CD8-positive, alpha-beta memory T cell (primary cell): ENCODE results near the gene RNF227. TPM values are rescaled to one million over a fixed set of nuclear protein-coding genes. Genes with fewer than 3 reads are reported as not detected.
"Not testable (repeated sequence)": the region's sequence is repeated elsewhere in the genome, so short reads cannot be mapped to it uniquely, and the experiment has no call there.

ENCODE experiments used
- CTCF ChIA-PET: fragments of 350-600 bp; sonication (Branson Sonifier 250); formaldehyde crosslinking; loops from one replicate; lab custom pipeline; 2021; ENCODE audit warnings: antibody characterized with exemption; lab: Charles Lee
- POLR2A ChIA-PET: fragments of 350-600 bp; sonication (Branson Sonifier 250); formaldehyde crosslinking; loops from one replicate; lab custom pipeline; 2021; ENCODE audit warnings: antibody characterized with exemption; lab: Charles Lee
- DNase-seq, 5 donors: peaks; one replicate each; pipeline versions ENCODE4 v3.0.0 to v3.0.0-alpha.2; 2020 to 2022; ENCODE audit warnings: mixed read lengths in 1 of 5
- H3K27ac ChIP-seq: one replicate; pipeline ENCODE4 v1.7.0; 2013; ENCODE audit warnings: low read depth, mild to moderate bottlenecking, low read length, moderate library complexity
- H3K27me3 ChIP-seq: 2 replicates; pipeline ENCODE4 v1.7.0; 2013; ENCODE audit warnings: low read length, mild to moderate bottlenecking; ENCODE audit not compliant: insufficient read depth, poor library complexity, severe bottlenecking
- H3K36me3 ChIP-seq: 2 replicates; pipeline ENCODE4 v1.7.0; 2013; ENCODE audit warnings: mild to moderate bottlenecking, low read length, moderate library complexity; ENCODE audit not compliant: insufficient read depth
- H3K4me1 ChIP-seq: 2 replicates; pipeline ENCODE4 v1.7.0; 2013; ENCODE audit warnings: mild to moderate bottlenecking, low read length, moderate library complexity; ENCODE audit not compliant: insufficient read depth
- H3K4me3 ChIP-seq: 2 replicates; pipeline ENCODE4 v1.7.0; 2013; ENCODE audit warnings: mild to moderate bottlenecking, low read length
- H3K9me3 ChIP-seq: 2 replicates; pipeline ENCODE4 v1.7.0; 2013; ENCODE audit warnings: mild to moderate bottlenecking, low read length
- H3K27ac Mint-ChIP-seq, 8 donors: one replicate each; pipeline ENCODE4 v1.8.0; 2020 to 2021; ENCODE audit warnings: mixed read lengths in 8 of 8, mild to moderate bottlenecking in 6 of 8, inconsistent platforms in 3 of 8, moderate library complexity in 3 of 8
- H3K27me3 Mint-ChIP-seq, 2 donors: one replicate each; pipeline ENCODE4 v1.8.0; 2020 to 2021; ENCODE audit warnings: mixed read lengths in 2 of 2, mild to moderate bottlenecking in 1 of 2, moderate library complexity in 1 of 2
- H3K36me3 Mint-ChIP-seq, 3 donors: one replicate each; pipeline ENCODE4 v1.8.0; 2020 to 2021; ENCODE audit warnings: mixed read lengths in 3 of 3, inconsistent platforms in 1 of 3, mild to moderate bottlenecking in 1 of 3
- H3K4me1 Mint-ChIP-seq, 3 donors: one replicate each; pipeline ENCODE4 v1.8.0; 2020 to 2021; ENCODE audit warnings: mixed read lengths in 3 of 3, inconsistent platforms in 1 of 3, mild to moderate bottlenecking in 1 of 3
- H3K4me3 Mint-ChIP-seq, 7 donors: one replicate each; pipeline ENCODE4 v1.8.0; 2020 to 2021; ENCODE audit warnings: mixed read lengths in 7 of 7, mild to moderate bottlenecking in 6 of 7, moderate library complexity in 4 of 7, inconsistent platforms in 2 of 7
- H3K9me3 Mint-ChIP-seq, 5 donors: one replicate each; pipeline ENCODE4 v1.8.0; 2020 to 2022; ENCODE audit warnings: mixed read lengths in 5 of 5, mild to moderate bottlenecking in 3 of 5, moderate library complexity in 2 of 5, inconsistent platforms in 1 of 5
- polyA plus RNA-seq: library from polyadenylated mRNA; unstranded; fragments of 300-500 nt; fragmentation: Illumina TruSeq; gene quantifications from one replicate; pipeline ENCODE4 v1.2.3, GENCODE V29; 2021
- total RNA-seq, 2 experiments: library from RNA; stranded (reverse); gene quantifications; one replicate each; pipeline ENCODE4 v1.2.3, GENCODE V29; 2021

RNF227 gene
- total RNA-seq (1 to 10 TPM; 4.4 to 4.8 TPM), polyA plus RNA-seq (3.3 TPM)

DNA sequence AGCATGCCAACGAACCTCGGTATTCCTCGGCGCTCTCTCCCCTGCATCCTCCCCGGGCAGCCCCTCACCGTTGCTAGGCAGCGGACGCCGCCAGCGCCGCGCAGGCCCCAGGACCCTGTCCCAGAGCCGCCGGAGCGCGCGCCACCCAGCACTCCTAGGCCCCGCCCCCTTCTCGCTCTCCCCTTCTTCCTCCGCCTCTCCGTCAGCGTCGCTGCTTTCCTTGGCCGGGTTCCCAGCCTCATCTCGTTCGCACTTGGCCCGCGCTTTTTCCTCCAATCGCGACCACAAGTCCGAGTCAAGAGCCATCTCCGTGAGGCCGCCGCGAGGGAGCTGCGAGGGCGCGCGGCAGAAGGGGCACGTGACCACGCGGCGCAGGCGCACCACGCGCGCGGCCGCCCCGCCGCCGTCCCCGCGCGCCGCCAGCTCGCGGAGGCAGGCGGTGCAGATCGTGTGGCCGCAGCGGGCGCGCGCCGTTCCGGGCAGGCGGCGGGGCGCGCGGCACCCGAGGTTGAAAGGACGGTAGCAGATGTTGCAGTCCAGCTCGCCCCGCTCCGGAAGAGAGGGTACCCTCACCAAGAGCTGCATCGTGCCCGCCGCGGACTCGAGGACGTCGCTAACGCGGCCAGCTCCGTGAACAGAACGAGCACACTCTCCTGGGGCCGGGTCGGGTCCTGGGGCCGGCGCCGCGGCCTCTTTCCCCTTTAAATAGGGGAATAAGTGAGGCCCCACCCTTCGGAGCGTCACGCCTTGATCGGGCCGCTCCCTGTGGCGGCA is at the start of gene RNF227:
RNF227 (minus strand) TSS at position 679 of the 774 bp plus-strand sequence; CDS start at position 585, 94 bp downstream.
- H3K27ac Mint-ChIP-seq, result peak within 1 kb of the TSS; percentile 83 to 98 (median 92)
- H3K27me3 ChIP-seq, result no peaks in the 10 kb centered on the region
- POLR2A ChIA-PET, result interaction anchor here (0.6 to 1.6 kb wide), 10 partner anchors 9 to 1132 kb away, joined by 3 to 15 read pairs (median 4); partner anchors contain the start of genes CNTROB, NAA38 and TRAPPC1
- H3K36me3 Mint-ChIP-seq, result peaks cover 0 to 23% (median 0%) of the 10 kb centered on the region in 3 donors
- no peaks in the 10 kb centered on the region for H3K9me3 ChIP-seq
- peak; percentile 72 to 89 (median 84) for DNase-seq
- peaks cover 8% of the 10 kb centered on the region for H3K36me3 ChIP-seq
- H3K4me3 ChIP-seq, result peak within 1 kb of the TSS; percentile 75
- H3K4me1 ChIP-seq, result peaks cover 30% of the 10 kb centered on the region
- H3K9me3 Mint-ChIP-seq, result no peaks in the 10 kb centered on the region
- H3K27me3 Mint-ChIP-seq, result no peaks in the 10 kb centered on the region
- CTCF ChIA-PET, result interaction anchor here (0.8 to 10.3 kb wide), 12 partner anchors 15 to 203 kb away, joined by 3 to 180 read pairs (median 4); partner anchors contain the start of genes CNTROB, KCNAB3 and TRAPPC1
- H3K4me3 Mint-ChIP-seq, result peak within 1 kb of the TSS; percentile 78 to 95 (median 89)
- peak within 1 kb of the TSS; percentile 43 for H3K27ac ChIP-seq
- peaks cover 27 to 29% (median 29%) of the 10 kb centered on the region in 3 donors for H3K4me1 Mint-ChIP-seq

- Histone ChIP-seq H3K9me3 (no peaks in the 10 kb centered on the region), H3K4me3 (no peak overlapping the region), H3K27ac (no peak overlapping the region), H3K4me1 (no peaks in the 10 kb centered on the region), H3K27me3 (no peaks in the 10 kb centered on the region), H3K36me3 (no peaks in the 10 kb centered on the region)
- ChIA-PET CTCF (no interaction called here), POLR2A (no interaction called here)
- no peak for DNase-seq
- no peak overlapping the region for H3K4me3 Mint-ChIP-seq
- H3K27me3 Mint-ChIP-seq, result peaks cover 5 to 16% of the 10 kb centered on the region in 2 donors
- no peaks in the 10 kb centered on the region for H3K9me3 Mint-ChIP-seq
- no peak overlapping the region for H3K27ac Mint-ChIP-seq
- H3K36me3 Mint-ChIP-seq, result no peaks in the 10 kb centered on the region
- H3K4me1 Mint-ChIP-seq, result no peaks in the 10 kb centered on the region
Observed at GRCh38 chr17:7961421-7961820, 45.3 kb upstream of the RNF227 start.

GRCh38 chr17:7959503-7960253 is 43.6 kb upstream of the RNF227 start:
- no peaks in the 10 kb centered on the region for H3K36me3 ChIP-seq
- H3K27me3 Mint-ChIP-seq, result peaks cover 5 to 16% of the 10 kb centered on the region in 2 donors
- H3K9me3 ChIP-seq, result no peaks in the 10 kb centered on the region
- ChIA-PET POLR2A (no interaction called here), CTCF (interaction anchor here (1.0 kb wide), 1 partner anchor 31 kb away, joined by 3 read pairs; no protein-coding TSS in a partner anchor)
- H3K27me3 ChIP-seq, result no peaks in the 10 kb centered on the region
- no peak for DNase-seq
- H3K4me3 ChIP-seq, result no peak overlapping the region
- no peaks in the 10 kb centered on the region for H3K36me3 Mint-ChIP-seq
- no peak overlapping the region for H3K4me3 Mint-ChIP-seq
- no peaks in the 10 kb centered on the region for H3K9me3 Mint-ChIP-seq
- no peaks in the 10 kb centered on the region for H3K4me1 ChIP-seq
- H3K4me1 Mint-ChIP-seq, result no peaks in the 10 kb centered on the region
- H3K27ac Mint-ChIP-seq, result no peak overlapping the region
- no peak overlapping the region for H3K27ac ChIP-seq

GRCh38 chr17:7956228-7956965 is 40.3 kb upstream of the RNF227 start:
- Mint-ChIP-seq H3K4me1 (peaks cover 2 to 6% (median 3%) of the 10 kb centered on the region in 3 donors), H3K36me3 (no peaks in the 10 kb centered on the region), H3K27me3 (peaks cover 5 to 16% of the 10 kb centered on the region in 2 donors), H3K27ac (peak overlapping the region in 1 of 8 donors; percentile 32), H3K9me3 (no peaks in the 10 kb centered on the region), H3K4me3 (no peak overlapping the region)
- no peaks in the 10 kb centered on the region for H3K4me1 ChIP-seq
- H3K27me3 ChIP-seq, result no peaks in the 10 kb centered on the region
- ChIA-PET POLR2A (no interaction called here), CTCF (interaction anchor here (1.5 kb wide), 1 partner anchor 34 kb away, joined by 5 read pairs; no protein-coding TSS in a partner anchor)
- H3K4me3 ChIP-seq, result no peak overlapping the region
- no peaks in the 10 kb centered on the region for H3K36me3 ChIP-seq
- H3K9me3 ChIP-seq, result no peaks in the 10 kb centered on the region
- no peak for DNase-seq
- no peak overlapping the region for H3K27ac ChIP-seq

- Histone ChIP-seq H3K4me3 (no peak overlapping the region), H3K4me1 (no peaks in the 10 kb centered on the region), H3K27ac (no peak overlapping the region), H3K27me3 (no peaks in the 10 kb centered on the region), H3K9me3 (no peaks in the 10 kb centered on the region), H3K36me3 (no peaks in the 10 kb centered on the region)
- Mint-ChIP-seq H3K9me3 (no peaks in the 10 kb centered on the region), H3K27ac (no peak overlapping the region), H3K27me3 (peaks cover 4 to 10% of the 10 kb centered on the region in 2 donors), H3K36me3 (peaks cover 0 to 1% (median 0%) of the 10 kb centered on the region in 3 donors), H3K4me3 (no peak overlapping the region), H3K4me1 (peaks cover 4 to 10% (median 5%) of the 10 kb centered on the region in 3 donors)
- CTCF ChIA-PET, result interaction anchor here (1.5 kb wide), 1 partner anchor 35 kb away, joined by 5 read pairs; no protein-coding TSS in a partner anchor
- POLR2A ChIA-PET, result no interaction called here
- no peak for DNase-seq
Observed at GRCh38 chr17:7955414-7956227, 39.5 kb upstream of the RNF227 start.

- H3K9me3 Mint-ChIP-seq, DNase-seq, H3K27me3 ChIP-seq, H3K4me3 Mint-ChIP-seq, H3K27ac Mint-ChIP-seq, H3K27ac ChIP-seq, H3K36me3 ChIP-seq, H3K9me3 ChIP-seq, H3K4me1 ChIP-seq, H3K4me1 Mint-ChIP-seq, H3K27me3 Mint-ChIP-seq, H3K4me3 ChIP-seq, POLR2A ChIA-PET: not testable (repeated sequence)
- CTCF ChIA-PET, result interaction anchor here (1.1 kb wide), 1 partner anchor 37 kb away, joined by 3 read pairs; the partner anchor contains the start of gene RNF227
- H3K36me3 Mint-ChIP-seq, result peaks cover 0 to 15% (median 11%) of the 10 kb centered on the region in 3 donors
Observed at GRCh38 chr17:7953266-7953665, 37.2 kb upstream of the RNF227 start.
